Dedifferentiated amniotic fluid mesenchymal stem cell (primary cell): ENCODE results near the gene NPLOC4.

Experiments used
- DNase-seq: peaks from one replicate; pipeline ENCODE4 v3.0.0-alpha.2; 2016; ENCODE audit errors: extremely low spot score

The NPLOC4 gene

GRCh38 chr17:81518785-81519283 lies 118.1 kb downstream of the NPLOC4 start:
- DNase-seq, result no peak

GRCh38 chr17:81518113-81518784 lies 118.7 kb downstream of the NPLOC4 start:
- DNase-seq, result no peak

- no peak for DNase-seq
These were observed 119.4 kb downstream of the NPLOC4 start for GRCh38 chr17:81517339-81518112.

- DNase-seq, result no peak
These were observed 119.9 kb downstream of the NPLOC4 start for GRCh38 chr17:81517009-81517338.

GRCh38 chr17:81516439-81516838 lies 120.5 kb downstream of the NPLOC4 start:
- no peak for DNase-seq

GRCh38 chr17:81515530-81516041 lies 121.3 kb downstream of the NPLOC4 start:
- DNase-seq, result no peak

GRCh38 chr17:81514739-81515529 lies 122.0 kb downstream of the NPLOC4 start:
- DNase-seq, result peak; percentile 49

- DNase-seq, result no peak
These were observed 122.5 kb downstream of the NPLOC4 start for GRCh38 chr17:81514489-81514738.

GRCh38 chr17:81513753-81514488 lies 123.0 kb downstream of the NPLOC4 start:
- DNase-seq, result peak; percentile 50

GRCh38 chr17:81513372-81513752 lies 123.5 kb downstream of the NPLOC4 start:
- DNase-seq, result no peak

- DNase-seq, result peak; percentile 91
These were observed 124.1 kb downstream of the NPLOC4 start, which contains the start of gene ACTG1 for GRCh38 chr17:81512562-81513371. Gene ACTG1, minus strand, starts transcription at chr17:81512799. Its CDS starts 445 bp downstream, at chr17:81512354.

- no peak for DNase-seq
These were observed 124.9 kb downstream of the NPLOC4 start for GRCh38 chr17:81511804-81512561.

GRCh38 chr17:81511554-81511803 lies 125.4 kb downstream of the NPLOC4 start:
- no peak for DNase-seq

- DNase-seq, result no peak
These were observed 125.9 kb downstream of the NPLOC4 start for GRCh38 chr17:81510785-81511553.

GRCh38 chr17:81509972-81510784 lies 126.7 kb downstream of the NPLOC4 start:
- no peak for DNase-seq

GRCh38 chr17:81509207-81509971 lies 127.5 kb downstream of the NPLOC4 start:
- DNase-seq, result no peak

- DNase-seq, result no peak
These were observed 128.2 kb downstream of the NPLOC4 start for GRCh38 chr17:81508639-81509206.
